HUES64 (cell line): ENCODE data around the gene CYTIP.

Source experiments
- H3K27ac ChIP-seq: 2 replicates; pipeline ENCODE4 v1.7.0; 2013; ENCODE audit warnings: low read depth, low read length, inconsistent platforms
- H3K27me3 ChIP-seq: 2 replicates; pipeline ENCODE4 v1.6.1; 2013; ENCODE audit warnings: mild to moderate bottlenecking, low read length; ENCODE audit not compliant: insufficient read depth
- H3K36me3 ChIP-seq: 2 replicates; pipeline ENCODE4 v1.6.1; 2013; ENCODE audit warnings: mild to moderate bottlenecking, low read length; ENCODE audit not compliant: insufficient read depth
- H3K4me1 ChIP-seq: 2 replicates; pipeline ENCODE4 v1.6.1; 2013; ENCODE audit warnings: mild to moderate bottlenecking, low read length, moderate library complexity; ENCODE audit not compliant: insufficient read depth
- H3K4me3 ChIP-seq: 2 replicates; pipeline ENCODE4 v1.5.1; 2013; ENCODE audit warnings: mild to moderate bottlenecking, low read length, moderate library complexity
- H3K9ac ChIP-seq: 2 replicates; pipeline ENCODE4 v1.6.1; 2013; ENCODE audit warnings: mild to moderate bottlenecking, low read depth, low read length
- H3K9me3 ChIP-seq: 2 replicates; pipeline ENCODE4 v1.6.1; 2013; ENCODE audit warnings: low read depth, low read length; ENCODE audit not compliant: insufficient read depth
- WGBS: fragments of 150-250, 120-280 bp; methylation state at CpG from one replicate; pipeline ENCODE4 v1.1.7; 2013; ENCODE audit warnings: missing lambda C conversion rate; 5-methylcytosine and 5-hydroxymethylcytosine counted together

CYTIP gene

DNA sequence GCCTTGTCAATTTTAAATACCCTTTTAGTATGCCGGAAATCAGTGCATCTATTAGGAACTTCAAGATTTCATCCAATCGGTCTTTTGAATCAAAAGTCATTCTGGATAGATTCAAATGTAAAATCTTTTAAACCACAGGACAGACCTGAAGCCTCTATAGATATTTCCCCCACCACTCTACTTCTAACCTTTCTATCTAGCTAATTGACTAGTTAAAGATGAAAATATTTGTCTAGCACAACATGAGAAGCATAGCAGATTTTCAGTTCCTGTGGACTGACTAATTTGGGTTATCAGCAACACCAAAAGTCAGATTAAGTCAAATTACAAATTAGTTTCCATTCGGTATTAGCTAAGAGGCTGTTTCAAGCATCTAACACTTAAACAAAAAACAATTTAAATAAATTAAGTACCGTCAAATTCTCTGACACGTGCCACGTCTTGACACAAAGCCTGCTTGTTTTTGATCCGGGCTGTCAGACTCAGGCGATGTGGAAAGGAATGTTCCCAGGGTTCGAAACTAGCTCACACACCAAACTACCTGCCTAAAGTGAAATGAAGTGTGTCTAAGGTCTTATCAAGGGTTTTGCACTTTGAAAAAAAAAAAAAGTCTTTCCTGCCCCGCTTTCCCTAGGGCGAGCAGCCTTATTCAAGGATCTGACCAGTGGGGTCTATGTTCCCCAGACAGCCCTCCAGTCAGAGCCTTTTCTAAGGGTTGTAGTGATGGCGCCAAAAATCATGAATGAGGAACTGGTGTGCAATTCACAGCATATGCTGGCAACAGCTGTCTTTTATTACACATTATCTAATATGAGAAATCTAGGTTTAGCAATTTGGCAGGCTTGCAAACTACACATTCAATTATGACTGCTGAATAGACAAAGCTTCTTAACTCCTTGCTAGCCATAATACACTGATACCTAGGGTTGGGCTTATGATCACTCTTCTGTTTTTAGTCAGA is 4.7 kb downstream of the CYTIP start:
- Histone ChIP-seq H3K9ac (no peak overlapping the region), H3K27me3 (no peaks in the 10 kb centered on the region), H3K36me3 (no peaks in the 10 kb centered on the region), H3K9me3 (no peaks in the 10 kb centered on the region), H3K4me3 (no peak overlapping the region), H3K27ac (no peak overlapping the region), H3K4me1 (no peaks in the 10 kb centered on the region)
- WGBS = 95% methylated on average over 11 of the region's 12 CpGs

DNA sequence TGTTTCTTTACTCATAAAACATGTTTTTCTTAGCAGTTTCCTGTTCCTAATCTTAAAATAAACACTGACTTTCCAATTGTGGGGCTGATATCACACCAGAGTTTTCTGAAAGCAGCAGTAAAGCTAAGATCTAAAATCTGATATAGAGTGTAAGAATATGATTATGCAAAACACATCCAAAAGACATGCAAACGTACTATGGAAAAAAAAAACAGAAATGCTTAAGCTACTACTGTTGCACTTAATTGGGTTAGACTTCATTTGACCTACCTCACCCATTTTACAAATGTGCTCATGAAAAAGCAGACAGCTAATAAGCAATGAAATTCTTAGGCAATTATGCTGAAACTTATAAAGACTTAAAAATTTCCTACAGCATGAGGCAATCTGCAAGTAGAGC is 10.5 kb downstream of the CYTIP start:
- Histone ChIP-seq H3K27ac (no peak overlapping the region), H3K36me3 (no peaks in the 10 kb centered on the region), H3K4me3 (no peak overlapping the region), H3K4me1 (peaks cover 6% of the 10 kb centered on the region; the same call in 1 of the 2 replicates), H3K9ac (no peak overlapping the region), H3K9me3 (no peaks in the 10 kb centered on the region), H3K27me3 (no peaks in the 10 kb centered on the region)
- 86% methylated on average over 1 of the region's 1 CpG for WGBS

DNA sequence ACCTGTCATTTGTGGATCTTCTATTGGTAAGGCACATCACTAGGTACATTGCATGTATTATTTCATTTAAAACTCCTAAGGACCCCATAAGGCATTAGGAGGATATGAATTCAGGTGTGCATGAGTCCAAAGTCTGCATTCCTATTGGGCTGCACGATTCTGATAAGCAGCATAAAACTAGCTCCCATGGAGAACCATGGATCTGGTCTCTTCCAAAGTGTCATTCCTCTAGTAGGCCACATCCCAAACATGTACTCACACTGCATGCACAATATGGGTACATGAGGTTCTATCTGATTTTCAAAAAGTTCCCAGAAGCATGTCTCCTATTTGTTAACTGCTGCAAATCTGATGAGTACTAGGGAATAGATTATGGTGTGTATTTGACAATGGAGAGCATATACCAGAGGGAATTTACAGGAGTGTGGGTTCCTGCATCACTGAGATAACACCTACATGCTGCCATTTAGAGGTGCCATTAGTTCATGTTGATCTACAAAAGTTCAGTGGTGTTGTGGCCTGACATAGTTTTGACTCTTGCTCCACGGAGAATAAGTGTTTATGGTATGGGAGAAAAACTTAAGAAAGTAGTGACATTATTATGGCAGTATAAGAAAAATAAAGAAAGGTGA is 11.3 kb downstream of the CYTIP start:
- WGBS = 88% methylated on average over 2 of the region's 2 CpGs
- no peak overlapping the region for H3K27ac ChIP-seq
- no peaks in the 10 kb centered on the region for H3K27me3 ChIP-seq

DNA sequence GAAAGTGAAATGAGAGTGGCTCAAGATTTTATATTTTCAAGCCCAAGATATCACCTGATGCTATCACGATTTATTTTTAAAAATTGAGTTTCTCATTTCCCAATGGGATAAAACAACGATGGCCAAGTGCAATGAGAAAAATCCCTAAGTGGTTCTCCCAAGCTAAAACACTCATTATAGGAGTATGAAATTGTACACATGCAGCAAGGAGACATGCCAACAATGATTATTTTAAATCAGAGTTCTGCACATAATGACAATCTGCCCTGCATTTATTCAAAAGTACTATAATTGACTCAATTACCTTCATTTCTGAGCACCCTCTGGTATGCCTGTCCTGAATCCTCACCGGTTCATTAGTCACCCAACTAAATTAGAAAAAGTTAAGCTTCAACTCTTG is 12.7 kb downstream of the CYTIP start:
- no peak overlapping the region for H3K27ac ChIP-seq
- H3K4me1 ChIP-seq = peaks cover 6% of the 10 kb centered on the region; the same call in 1 of the 2 replicates
- peaks cover 4% of the 10 kb centered on the region; the same call in 1 of the 2 replicates for H3K9me3 ChIP-seq
- no peaks in the 10 kb centered on the region for H3K27me3 ChIP-seq
- H3K9ac ChIP-seq = no peak overlapping the region
- WGBS = 100% methylated on average over 3 of the region's 3 CpGs
- no peaks in the 10 kb centered on the region for H3K36me3 ChIP-seq
- H3K4me3 ChIP-seq = no peak overlapping the region

More for the DNA sequence above, 11.3 kb downstream of the CYTIP start:
- H3K4me1 ChIP-seq = peaks cover 6% of the 10 kb centered on the region; the same call in 1 of the 2 replicates
- no peak overlapping the region for H3K4me3 ChIP-seq
- no peak overlapping the region for H3K9ac ChIP-seq
- H3K9me3 ChIP-seq = no peaks in the 10 kb centered on the region
- H3K36me3 ChIP-seq = no peaks in the 10 kb centered on the region

DNA sequence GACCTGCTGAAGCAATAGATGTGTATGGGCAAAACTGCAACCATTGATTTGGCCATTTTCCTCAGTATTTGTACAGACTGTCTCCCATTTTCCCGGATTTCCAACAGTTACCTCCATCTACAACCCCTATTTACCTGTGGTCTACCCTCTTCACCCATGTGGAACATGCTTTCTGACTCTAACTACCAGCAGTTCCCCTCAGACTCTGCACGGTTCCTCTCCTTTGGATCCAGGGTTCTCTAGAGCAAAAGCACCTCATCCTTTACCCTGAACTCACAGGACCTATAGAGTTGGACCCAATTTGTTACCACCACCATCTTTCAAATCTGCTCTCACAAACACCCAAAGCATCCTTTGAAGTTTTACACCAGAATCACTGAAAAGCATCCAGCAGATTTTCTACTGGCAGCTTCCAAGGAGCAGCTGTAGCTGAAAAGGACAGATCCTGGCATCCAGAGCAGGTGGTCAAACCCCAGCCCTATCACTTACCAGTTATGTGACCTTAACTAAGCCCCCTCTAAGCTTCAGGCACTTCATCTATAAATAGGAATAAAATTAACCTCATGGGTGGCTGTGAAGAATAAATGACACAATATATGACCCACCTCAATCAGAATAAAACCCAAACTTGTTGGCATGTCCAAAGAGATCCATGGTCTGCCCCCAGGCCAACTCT is 15.3 kb downstream of the CYTIP start:
- Histone ChIP-seq H3K27ac (no peak overlapping the region), H3K36me3 (no peaks in the 10 kb centered on the region), H3K9ac (no peak overlapping the region), H3K4me3 (no peak overlapping the region), H3K4me1 (peaks cover 6% of the 10 kb centered on the region; the same call in 1 of the 2 replicates), H3K27me3 (no peaks in the 10 kb centered on the region), H3K9me3 (peaks cover 16% of the 10 kb centered on the region; the same call in 1 of the 2 replicates)
- WGBS = 90% methylated on average over 2 of the region's 2 CpGs

DNA sequence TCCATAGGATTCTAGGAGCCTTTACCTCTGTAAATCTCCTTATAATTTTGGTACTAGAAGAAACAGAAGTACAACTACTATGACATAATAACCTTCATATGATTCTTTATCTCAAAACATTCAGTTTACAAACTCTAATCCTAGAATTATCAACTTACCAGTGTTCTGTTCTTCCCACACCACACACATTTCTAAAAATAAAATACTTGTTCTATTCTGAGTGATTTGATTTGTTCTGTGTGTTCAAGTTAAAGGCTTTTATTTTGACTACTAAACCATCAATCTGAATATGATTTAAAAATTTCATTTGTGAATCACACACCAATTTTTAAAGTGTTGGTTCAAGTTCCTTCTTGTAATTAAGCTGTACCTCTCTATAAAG is 16.0 kb downstream of the CYTIP start:
- no peak overlapping the region for H3K9ac ChIP-seq
- H3K36me3 ChIP-seq = no peaks in the 10 kb centered on the region
- peaks cover 16% of the 10 kb centered on the region; the same call in 1 of the 2 replicates for H3K9me3 ChIP-seq
- no peak overlapping the region for H3K27ac ChIP-seq
- H3K27me3 ChIP-seq = no peaks in the 10 kb centered on the region
- H3K4me1 ChIP-seq = peaks cover 6% of the 10 kb centered on the region; the same call in 1 of the 2 replicates
- H3K4me3 ChIP-seq = no peak overlapping the region

DNA sequence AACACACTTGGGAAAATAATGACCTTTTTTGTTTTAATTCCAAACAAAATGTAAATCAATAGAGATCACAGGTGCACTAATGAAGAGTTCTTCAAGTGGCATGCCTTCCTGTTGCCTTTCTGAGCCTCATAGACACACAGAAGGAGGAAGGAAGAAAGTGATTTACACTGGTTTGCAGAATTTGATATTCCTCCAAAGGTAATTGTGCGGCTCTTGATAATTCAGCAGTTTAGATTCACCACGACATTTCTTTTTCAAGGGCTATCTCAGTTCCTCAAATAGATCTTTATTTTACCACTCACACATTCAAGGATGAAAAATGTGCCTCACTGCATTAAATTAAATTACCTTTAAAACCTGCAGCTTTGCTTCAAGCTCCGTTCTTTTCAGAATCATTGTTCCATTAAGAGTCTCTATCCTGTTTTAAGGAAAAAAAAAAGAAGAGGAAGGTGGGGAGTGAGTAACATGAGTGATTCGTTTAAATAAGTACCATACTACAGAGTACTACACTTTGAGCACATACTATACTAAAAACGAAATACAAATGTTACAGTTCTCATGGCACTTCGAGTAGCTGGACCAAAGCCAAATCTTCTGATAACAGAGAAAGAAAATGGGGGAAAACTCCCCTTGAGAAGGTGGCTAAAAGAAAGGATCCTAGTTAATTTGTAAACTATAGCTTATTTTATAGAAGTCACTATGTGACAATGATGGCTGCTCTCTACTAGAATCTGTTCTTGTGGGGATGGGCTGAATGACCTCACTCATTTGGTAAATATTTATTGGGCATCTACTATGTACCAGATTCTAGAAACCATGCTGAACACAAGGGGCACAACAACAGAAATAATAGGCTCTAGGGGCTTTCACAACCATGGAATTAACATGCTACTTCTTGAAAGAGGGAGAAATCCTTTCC is 16.6 kb downstream of the CYTIP start:
- no peaks in the 10 kb centered on the region for H3K27me3 ChIP-seq
- no peaks in the 10 kb centered on the region for H3K36me3 ChIP-seq
- no peak overlapping the region for H3K4me3 ChIP-seq
- H3K9me3 ChIP-seq = peaks cover 16% of the 10 kb centered on the region; the same call in 1 of the 2 replicates
- no peak overlapping the region for H3K9ac ChIP-seq
- H3K27ac ChIP-seq = no peak overlapping the region
- WGBS = 95% methylated on average over 5 of the region's 6 CpGs
- H3K4me1 ChIP-seq = peaks cover 6% of the 10 kb centered on the region; the same call in 1 of the 2 replicates

DNA sequence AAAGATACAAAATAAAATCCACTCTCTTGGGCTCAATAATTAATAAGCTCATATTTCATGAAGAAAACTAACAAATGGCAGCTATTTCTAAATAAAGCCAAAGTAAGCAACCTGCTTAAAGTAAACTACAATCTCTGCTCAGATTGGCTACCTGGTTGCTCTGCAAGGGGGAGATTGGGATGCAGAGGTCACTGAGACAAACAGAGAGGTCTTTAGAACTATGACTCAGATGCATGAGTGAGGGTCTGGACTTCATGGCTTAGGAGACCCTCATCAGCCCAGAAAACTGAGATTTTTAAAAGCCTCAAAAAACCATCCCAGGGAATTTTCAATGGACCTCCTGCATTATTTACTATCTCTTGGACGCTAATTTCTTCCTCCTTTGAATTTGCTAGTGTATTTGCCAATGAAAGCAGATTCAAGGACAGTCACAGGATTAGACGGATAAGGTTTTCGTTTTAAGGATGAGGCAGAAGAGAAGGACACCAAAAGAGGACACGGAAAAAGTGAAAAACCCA is 17.4 kb downstream of the CYTIP start:
- WGBS = 94% methylated on average over 4 of the region's 4 CpGs
- Histone ChIP-seq H3K27ac (no peak overlapping the region), H3K9ac (no peak overlapping the region), H3K4me3 (no peak overlapping the region), H3K27me3 (no peaks in the 10 kb centered on the region), H3K9me3 (peaks cover 16% of the 10 kb centered on the region; the same call in 1 of the 2 replicates), H3K36me3 (no peaks in the 10 kb centered on the region), H3K4me1 (peaks cover 6% of the 10 kb centered on the region; the same call in 1 of the 2 replicates)

DNA sequence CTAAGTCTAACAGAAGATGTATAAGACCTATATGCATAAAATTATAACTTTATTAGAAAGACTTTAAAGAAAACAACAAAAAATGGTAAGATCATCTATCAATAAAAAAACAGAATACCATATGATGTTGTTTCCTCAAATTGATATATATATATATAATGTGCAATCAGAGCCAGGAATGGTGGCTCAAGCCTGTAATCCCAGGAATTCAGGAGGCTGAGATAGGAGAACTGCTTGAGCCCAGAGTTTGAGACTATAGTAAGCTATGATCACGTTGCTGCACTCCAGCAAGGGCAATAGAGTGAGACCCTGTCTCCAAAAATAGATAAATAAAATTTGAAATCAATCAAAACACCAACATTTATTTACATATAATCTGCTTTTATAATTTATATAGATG is 19.5 kb downstream of the CYTIP start:
- Histone ChIP-seq H3K4me3 (no peak overlapping the region), H3K27me3 (no peaks in the 10 kb centered on the region), H3K36me3 (no peaks in the 10 kb centered on the region), H3K9me3 (peaks cover 16% of the 10 kb centered on the region; the same call in 1 of the 2 replicates), H3K4me1 (no peaks in the 10 kb centered on the region), H3K9ac (no peak overlapping the region), H3K27ac (no peak overlapping the region)
- no CpG with 5 or more reads among the region's 1 CpG for WGBS

DNA sequence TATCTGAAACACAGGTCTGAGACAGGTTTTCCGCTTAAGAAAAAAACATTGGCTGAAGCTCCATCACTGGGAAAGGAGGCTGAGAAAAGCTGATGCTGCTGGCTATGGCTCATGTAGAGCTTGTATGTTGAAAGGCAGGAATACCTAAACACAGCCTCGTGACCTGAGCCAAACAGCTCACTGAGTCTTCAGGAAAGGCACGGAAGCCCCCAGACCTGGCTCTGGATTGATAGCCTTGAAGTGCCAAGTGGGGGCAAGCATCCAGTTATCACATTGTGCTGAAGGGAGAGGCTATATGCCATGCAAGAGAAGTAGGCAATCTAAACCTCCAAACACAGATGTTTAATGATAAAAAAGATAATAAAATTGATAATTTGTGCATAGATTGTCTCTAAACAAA is 21.9 kb downstream of the CYTIP start:
- Histone ChIP-seq H3K4me1 (no peaks in the 10 kb centered on the region), H3K27ac (no peak overlapping the region), H3K4me3 (no peak overlapping the region), H3K27me3 (no peaks in the 10 kb centered on the region), H3K36me3 (no peaks in the 10 kb centered on the region), H3K9ac (no peak overlapping the region), H3K9me3 (peaks cover 16% of the 10 kb centered on the region; the same call in 1 of the 2 replicates)
- 93% methylated on average over 3 of the region's 3 CpGs for WGBS
